ENCODE measurements around the gene SMAP2. TPM values are rescaled to one million over a fixed set of nuclear protein-coding genes. Genes with fewer than 3 reads are reported as not detected.

The SMAP2 gene
- total and polyA plus RNA-seq, 4 donors, result 24.5 to 201 (median 51.3) TPM

GRCh38 chr1:40397258-40397657, 23.7 kb downstream of the SMAP2 start:
- Histone ChIP-seq H3K9me3 (ENCODE audit: control insufficient read depth in 4 of 4, insufficient read depth in 3 of 4, low read length in 3 of 4) (no peaks in the 10 kb centered on the region), H3K4me3 (no peak overlapping the region), H3K27ac (ENCODE audit: low read depth in 1 of 2, low read length in 1 of 2) (no peak overlapping the region), H3K4me1 (ENCODE audit: control insufficient read depth in 5 of 5, insufficient read depth in 5 of 5, low read length in 5 of 5) (peaks cover 0 to 5% (median 0%) of the 10 kb centered on the region in 5 donors), H3K27me3 (ENCODE audit: control insufficient read depth in 3 of 3, insufficient read depth in 3 of 3, low read length in 2 of 3) (no peaks in the 10 kb centered on the region), H3K9ac (ENCODE audit: insufficient read depth in 1 of 2, low read length in 2 of 2) (no peak overlapping the region), H3K36me3 (ENCODE audit: control insufficient read depth in 4 of 4, insufficient read depth in 4 of 4, low read length in 4 of 4) (no peaks in the 10 kb centered on the region)
- no peak for DNase-seq
- 52 to 76% methylated on average over 2 of the region's 2 CpGs for WGBS, 2 donors
- ATAC-seq (ENCODE audit: insufficient read depth, low FRiP score), result no peak
- TF ChIP-seq CTCF (IDR thresholded peaks at IDR 0.05; ENCODE audit: control extremely low read depth, extremely low read depth), result no peak

- Histone ChIP-seq H3K27ac (ENCODE audit: low read depth in 1 of 2, low read length in 1 of 2) (no peak overlapping the region), H3K9me3 (ENCODE audit: control insufficient read depth in 4 of 4, insufficient read depth in 3 of 4, low read length in 3 of 4) (no peaks in the 10 kb centered on the region), H3K4me3 (no peak overlapping the region), H3K36me3 (ENCODE audit: control insufficient read depth in 4 of 4, insufficient read depth in 4 of 4, low read length in 4 of 4) (no peaks in the 10 kb centered on the region), H3K4me1 (ENCODE audit: control insufficient read depth in 5 of 5, insufficient read depth in 5 of 5, low read length in 5 of 5) (peaks cover 0 to 3% (median 0%) of the 10 kb centered on the region in 5 donors), H3K9ac (ENCODE audit: insufficient read depth in 1 of 2, low read length in 2 of 2) (no peak overlapping the region), H3K27me3 (ENCODE audit: control insufficient read depth in 3 of 3, insufficient read depth in 3 of 3, low read length in 2 of 3) (no peaks in the 10 kb centered on the region)
- ATAC-seq (ENCODE audit: insufficient read depth, low FRiP score), result no peak
- 68 to 75% methylated on average over 4 of the region's 4 CpGs for WGBS, 2 donors
- DNase-seq, result no peak
- TF ChIP-seq CTCF (IDR thresholded peaks at IDR 0.05; ENCODE audit: control extremely low read depth, extremely low read depth), result no peak
Observed at GRCh38 chr1:40399984-40400704, 26.6 kb downstream of the SMAP2 start.

GRCh38 chr1:40401473-40402201, 28.1 kb downstream of the SMAP2 start:
- no peak overlapping the region for H3K27ac ChIP-seq (ENCODE audit: low read depth in 1 of 2, low read length in 1 of 2)
- H3K9me3 ChIP-seq (ENCODE audit: control insufficient read depth in 4 of 4, insufficient read depth in 3 of 4, low read length in 3 of 4), result no peaks in the 10 kb centered on the region
- H3K4me1 ChIP-seq (ENCODE audit: control insufficient read depth in 5 of 5, insufficient read depth in 5 of 5, low read length in 5 of 5), result peaks cover 0 to 3% (median 0%) of the 10 kb centered on the region in 5 donors
- no peaks in the 10 kb centered on the region for H3K36me3 ChIP-seq (ENCODE audit: control insufficient read depth in 4 of 4, insufficient read depth in 4 of 4, low read length in 4 of 4)
- DNase-seq (no peak), ATAC-seq (ENCODE audit: insufficient read depth, low FRiP score) (no peak)
- no peaks in the 10 kb centered on the region for H3K27me3 ChIP-seq (ENCODE audit: control insufficient read depth in 3 of 3, insufficient read depth in 3 of 3, low read length in 2 of 3)
- H3K4me3 ChIP-seq, result no peak overlapping the region
- no peak for TF ChIP-seq CTCF (IDR thresholded peaks at IDR 0.05; ENCODE audit: control extremely low read depth, extremely low read depth)
- H3K9ac ChIP-seq (ENCODE audit: insufficient read depth in 1 of 2, low read length in 2 of 2), result no peak overlapping the region
- 57 to 73% methylated on average over 7 of the region's 7 CpGs for WGBS, 2 donors
